Urinary bladder (tissue), 4 donors: ENCODE data around the gene ZBTB46. TPM values are rescaled to one million over a fixed set of nuclear protein-coding genes. Genes with fewer than 3 reads are reported as not detected.
"Not testable (repeated sequence)": the region's sequence is repeated elsewhere in the genome, so short reads cannot be mapped to it uniquely, and the experiment has no call there.

ENCODE experiments used
- DNase-seq: peaks from one replicate; pipeline ENCODE4 v3.0.0-alpha.2; 2015; ENCODE audit errors: extremely low spot score
- H3K27ac ChIP-seq: one replicate; pipeline ENCODE4 v1.5.1; 2013; ENCODE audit warnings: low read depth, mild to moderate bottlenecking, moderate library complexity
- H3K36me3 ChIP-seq: one replicate; pipeline ENCODE4 v1.6.1; 2013; ENCODE audit warnings: mild to moderate bottlenecking, moderate library complexity; ENCODE audit not compliant: insufficient read depth
- H3K4me1 ChIP-seq: one replicate; pipeline ENCODE4 v1.6.1; 2013; ENCODE audit warnings: mild to moderate bottlenecking, moderate library complexity; ENCODE audit not compliant: insufficient read depth
- H3K4me3 ChIP-seq: one replicate; pipeline ENCODE4 v1.5.1; 2013; ENCODE audit warnings: low read depth, low read length
- WGBS: extraction: QIAGEN DNeasy Blood & Tissue Kit; methylation state at CpG from one replicate; pipeline ENCODE4 v1.1.7; 2013; 5-methylcytosine and 5-hydroxymethylcytosine counted together
- polyA plus RNA-seq: library from polyadenylated mRNA; stranded (reverse); fragments of 200-250 nt; gene quantifications from one replicate; pipeline ENCODE4 v1.2.3, GENCODE V29; 2013
- total RNA-seq: library from RNA; depleted of rRNA; stranded (reverse); fragments of >200 nt; gene quantifications from one replicate; pipeline ENCODE4 v1.2.3, GENCODE V29; 2014
- donor health status: healthy with polysubstance abuse.
- donor health status: healthy.

The ZBTB46 gene
- total and polyA plus RNA-seq, 2 donors = 6.7 to 10.6 TPM

DNA sequence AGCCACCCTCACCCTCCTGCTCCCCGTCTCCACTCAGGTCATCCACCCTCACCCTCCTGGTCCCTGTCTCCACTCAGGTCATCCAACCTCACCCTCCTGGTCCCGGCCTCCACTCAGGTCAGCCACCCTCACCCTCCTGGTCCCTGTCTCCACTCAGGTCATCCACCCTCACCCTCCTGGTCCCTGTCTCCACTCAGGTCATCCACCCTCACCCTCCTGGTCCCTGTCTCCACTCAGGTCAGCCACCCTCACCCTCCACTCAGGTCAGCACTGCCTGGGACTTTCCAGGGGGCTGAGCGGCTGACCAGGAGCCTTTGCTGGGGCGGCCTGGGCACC is 22.6 kb upstream of the ZBTB46 start:
- not testable (repeated sequence) for DNase-seq, H3K4me3 ChIP-seq, H3K4me1 ChIP-seq, H3K27ac ChIP-seq, H3K36me3 ChIP-seq
- WGBS = 68% methylated on average over 4 of the region's 4 CpGs

DNA sequence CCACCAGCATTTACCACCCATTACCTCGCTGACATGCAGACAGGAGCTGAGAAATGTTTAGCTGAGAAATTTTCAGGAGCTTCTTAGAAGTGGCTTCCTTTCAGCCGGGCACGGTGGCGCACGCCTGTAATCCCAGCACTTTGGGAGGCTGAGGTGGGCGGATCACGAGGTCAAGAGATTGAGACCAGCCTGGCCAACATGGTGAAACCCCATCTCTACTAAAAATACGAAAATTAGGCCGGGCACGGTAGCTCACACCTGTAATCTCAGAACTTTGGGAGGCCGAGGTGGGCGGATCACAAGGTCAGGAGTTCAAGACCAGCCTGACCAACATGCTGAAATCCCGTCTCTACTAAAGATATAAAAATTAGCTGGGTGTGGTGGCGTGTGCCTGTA is 20.5 kb upstream of the ZBTB46 start:
- not testable (repeated sequence) for H3K4me3 ChIP-seq, H3K36me3 ChIP-seq, H3K4me1 ChIP-seq, DNase-seq, H3K27ac ChIP-seq
- 92% methylated on average over 14 of the region's 14 CpGs for WGBS

DNA sequence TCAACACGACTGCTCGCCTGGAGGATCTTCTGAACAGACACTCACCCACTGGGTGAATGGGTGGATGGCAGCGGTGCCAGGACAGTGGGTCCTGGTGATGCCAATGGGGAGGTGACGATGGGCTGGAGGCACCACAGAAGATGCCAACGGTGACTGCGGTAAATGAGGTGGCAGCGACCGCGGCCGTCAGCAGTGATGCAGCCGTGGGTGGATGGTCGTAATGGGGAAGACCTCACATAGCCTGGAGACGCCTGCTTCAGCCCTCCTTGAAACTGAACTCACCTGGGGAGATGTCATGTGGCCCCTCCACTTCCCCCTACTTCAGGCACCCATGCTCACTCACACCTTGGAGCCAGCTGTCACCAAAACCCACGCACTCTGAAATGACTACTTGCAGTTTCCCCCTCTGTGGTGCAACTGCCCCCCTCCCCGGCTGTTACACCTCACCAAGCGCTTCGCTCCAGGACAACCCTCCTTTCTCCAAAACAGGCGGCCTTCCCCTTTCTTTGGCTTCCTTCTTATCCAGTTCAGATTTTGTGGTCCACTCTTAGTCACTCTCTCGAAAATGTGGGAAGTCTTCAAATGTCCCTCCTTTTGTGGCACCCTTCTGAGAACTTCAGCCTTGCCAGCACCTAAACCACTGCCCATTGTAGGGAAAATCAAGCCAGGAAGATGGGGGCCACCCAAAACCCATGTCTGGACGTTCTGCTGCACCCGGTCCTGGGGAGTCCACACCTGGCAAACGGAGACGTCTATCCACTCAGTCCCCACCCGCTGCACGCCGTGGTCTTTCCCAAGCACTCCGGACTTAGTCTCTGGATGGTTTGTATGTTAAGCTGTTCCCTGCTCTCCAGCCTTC is 19.9 kb upstream of the ZBTB46 start:
- WGBS = 83% methylated on average over 27 of the region's 27 CpGs
- H3K36me3 ChIP-seq = no peaks in the 10 kb centered on the region
- H3K27ac ChIP-seq = no peak overlapping the region
- peaks cover 3% of the 10 kb centered on the region for H3K4me1 ChIP-seq
- H3K4me3 ChIP-seq = no peak overlapping the region
- no peak for DNase-seq

DNA sequence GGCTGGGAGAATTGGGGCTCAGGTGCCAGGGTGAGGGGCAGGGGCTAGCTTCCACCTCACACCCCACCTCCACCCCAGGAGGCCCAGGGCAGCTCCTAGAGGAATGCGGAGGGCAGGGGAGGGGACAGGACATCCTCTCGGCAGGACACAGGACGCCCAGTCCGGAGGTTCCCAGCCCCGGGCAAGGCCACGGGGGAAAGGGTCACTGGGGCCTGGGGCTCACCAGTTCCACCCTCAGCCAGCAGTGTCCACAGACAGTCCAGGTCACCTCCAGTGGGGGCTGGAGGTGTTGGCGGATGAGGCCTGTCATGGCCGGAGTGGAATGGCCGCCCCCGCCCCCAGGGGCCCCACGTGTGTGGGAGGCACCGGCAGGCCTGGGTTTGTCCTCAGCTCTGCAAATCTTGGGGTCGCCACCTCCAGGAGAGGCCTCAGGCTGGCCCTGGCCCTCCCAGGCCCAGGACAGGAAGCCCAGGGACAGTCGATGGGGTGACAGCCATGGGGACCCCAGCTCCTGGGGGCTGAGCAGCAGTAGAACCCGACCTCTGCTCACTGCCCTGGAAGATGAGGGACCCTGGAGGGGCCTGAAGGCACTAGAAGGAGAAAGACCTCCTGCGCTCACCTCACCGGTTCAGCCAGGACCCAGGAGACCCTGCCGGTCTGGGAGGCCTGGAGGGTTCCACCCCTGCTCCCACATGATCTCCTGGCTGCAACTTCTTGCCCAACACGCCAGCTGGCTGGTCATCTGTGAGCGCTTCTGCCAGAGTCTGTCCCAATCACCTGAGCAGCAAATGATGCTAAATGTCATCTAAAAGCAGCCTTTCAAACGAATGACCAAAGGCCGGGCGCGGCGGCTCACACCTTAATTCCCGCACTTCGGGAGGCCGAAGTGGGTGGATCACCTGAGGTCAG is 17.2 kb upstream of the ZBTB46 start:
- WGBS = 77% methylated on average over 28 of the region's 28 CpGs
- Histone ChIP-seq H3K4me3 (no peak overlapping the region), H3K36me3 (no peaks in the 10 kb centered on the region), H3K27ac (no peak overlapping the region), H3K4me1 (no peaks in the 10 kb centered on the region)
- no peak for DNase-seq

DNA sequence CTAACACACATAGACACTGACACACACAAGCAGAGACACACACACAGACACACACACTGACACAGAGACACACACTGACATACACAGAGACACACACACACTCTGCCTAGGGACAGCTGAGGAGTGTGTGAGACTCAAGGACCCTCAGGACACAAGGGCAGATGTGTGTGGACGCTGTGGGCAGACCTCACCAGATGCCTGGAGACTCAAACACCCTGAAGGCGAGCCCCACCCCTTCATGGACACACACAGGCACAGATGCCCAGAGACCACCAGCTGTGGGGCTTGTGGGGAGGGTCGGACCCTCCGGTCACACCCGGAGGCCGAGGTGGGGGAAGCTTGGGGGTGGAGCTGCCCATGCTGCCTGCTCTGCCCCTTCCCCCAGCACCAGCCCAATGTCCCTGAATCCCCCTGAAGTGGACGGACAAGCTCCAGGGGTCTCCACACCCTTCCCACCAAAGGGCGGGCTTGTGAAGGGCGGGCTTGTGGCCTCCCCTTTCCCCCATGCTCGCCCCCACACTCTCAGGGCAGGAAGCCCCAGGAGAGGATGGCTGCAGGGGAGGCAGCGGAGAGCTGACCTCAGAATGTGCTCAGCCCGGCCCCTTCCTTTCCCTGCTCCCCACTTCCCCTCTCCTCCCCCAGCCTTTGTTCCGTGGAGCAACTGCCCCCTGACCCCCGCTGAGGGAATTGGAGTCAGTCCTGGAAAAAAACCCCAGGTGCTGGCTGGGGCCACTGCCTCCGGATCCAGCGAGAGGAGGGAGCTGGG is 16.4 kb upstream of the ZBTB46 start:
- no peaks in the 10 kb centered on the region for H3K4me1 ChIP-seq
- 40% methylated on average over 16 of the region's 16 CpGs for WGBS
- H3K27ac ChIP-seq = no peak overlapping the region
- H3K36me3 ChIP-seq = no peaks in the 10 kb centered on the region
- no peak for DNase-seq
- H3K4me3 ChIP-seq = no peak overlapping the region

DNA sequence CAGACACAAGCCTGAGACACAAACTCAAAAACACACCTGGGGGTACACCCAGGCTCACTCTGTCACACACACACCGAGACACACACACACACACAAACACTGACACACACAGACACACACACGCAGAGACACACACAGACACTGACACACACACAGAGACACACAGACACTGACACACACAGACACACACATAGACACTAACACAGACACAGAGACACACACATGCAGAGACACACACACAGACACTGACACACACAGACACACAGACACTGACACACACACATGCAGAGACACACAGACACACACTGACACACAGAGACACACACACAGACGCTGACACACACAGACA is 15.8 kb upstream of the ZBTB46 start:
- no peaks in the 10 kb centered on the region for H3K4me1 ChIP-seq
- H3K27ac ChIP-seq = no peak overlapping the region
- no peak overlapping the region for H3K4me3 ChIP-seq
- H3K36me3 ChIP-seq = no peaks in the 10 kb centered on the region
- DNase-seq = no peak
- 38% methylated on average over 3 of the region's 3 CpGs for WGBS

DNA sequence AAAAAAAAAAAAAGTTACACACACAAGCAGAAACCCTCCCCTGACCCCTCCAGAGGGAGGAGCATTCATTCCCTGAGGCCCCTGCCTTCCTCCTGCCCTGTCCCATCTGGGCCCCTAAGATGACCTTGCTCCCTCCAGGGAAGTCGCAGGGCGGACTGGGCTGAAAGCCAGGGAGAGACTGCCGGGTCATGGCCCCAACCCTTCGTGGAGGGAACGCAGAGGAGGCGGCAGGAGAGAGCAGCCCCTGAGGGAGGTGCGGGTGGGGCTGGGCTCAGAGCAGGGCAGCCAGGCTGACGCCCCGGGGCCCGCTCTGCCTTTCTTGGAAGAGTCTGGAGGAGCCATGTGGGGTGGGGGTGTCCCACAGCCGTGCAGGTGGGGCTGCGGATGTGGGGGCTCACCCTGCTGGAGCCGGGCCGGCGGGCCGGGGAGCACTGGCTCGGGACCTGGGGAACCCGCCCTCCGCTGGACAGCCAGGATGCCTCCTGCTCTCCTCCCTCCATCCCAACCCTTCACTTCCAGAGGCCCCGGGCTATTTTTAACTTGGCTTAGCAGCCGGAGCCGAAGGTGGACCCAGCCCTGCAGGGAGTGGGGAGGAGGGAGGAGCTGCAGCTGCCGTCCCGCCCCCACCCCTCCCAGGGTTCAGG is 15.2 kb upstream of the ZBTB46 start:
- H3K4me1 ChIP-seq = no peaks in the 10 kb centered on the region
- no peaks in the 10 kb centered on the region for H3K36me3 ChIP-seq
- no peak overlapping the region for H3K4me3 ChIP-seq
- H3K27ac ChIP-seq = peak overlapping the region; percentile 35
- DNase-seq = no peak
- 2% methylated on average over 24 of the region's 24 CpGs for WGBS

DNA sequence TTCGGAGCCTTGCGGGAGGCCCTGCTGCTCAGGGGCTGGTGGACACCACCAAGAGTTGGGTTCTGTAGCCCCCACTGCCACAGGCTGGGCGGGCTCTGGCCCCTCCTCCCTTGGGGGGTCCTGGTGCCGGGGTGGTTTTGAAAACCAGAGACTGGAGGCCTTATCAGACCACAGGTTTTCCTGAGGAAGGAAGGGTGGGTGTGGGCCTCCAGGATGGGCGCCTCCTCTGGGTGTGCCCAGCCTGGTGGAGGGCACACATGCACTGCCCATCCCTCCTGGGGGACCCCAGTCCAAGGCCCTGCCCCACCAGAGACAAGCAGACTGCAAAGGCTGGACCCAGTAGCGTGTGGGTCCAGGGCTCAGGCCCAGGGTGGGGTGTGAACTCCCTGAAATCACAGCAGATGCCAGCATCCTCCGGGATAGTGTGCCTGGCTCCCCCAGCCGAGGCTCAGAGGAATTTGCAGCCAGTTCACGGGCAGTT is 13.5 kb upstream of the ZBTB46 start:
- no peak overlapping the region for H3K4me3 ChIP-seq
- no peak for DNase-seq
- 75% methylated on average over 9 of the region's 9 CpGs for WGBS

DNA sequence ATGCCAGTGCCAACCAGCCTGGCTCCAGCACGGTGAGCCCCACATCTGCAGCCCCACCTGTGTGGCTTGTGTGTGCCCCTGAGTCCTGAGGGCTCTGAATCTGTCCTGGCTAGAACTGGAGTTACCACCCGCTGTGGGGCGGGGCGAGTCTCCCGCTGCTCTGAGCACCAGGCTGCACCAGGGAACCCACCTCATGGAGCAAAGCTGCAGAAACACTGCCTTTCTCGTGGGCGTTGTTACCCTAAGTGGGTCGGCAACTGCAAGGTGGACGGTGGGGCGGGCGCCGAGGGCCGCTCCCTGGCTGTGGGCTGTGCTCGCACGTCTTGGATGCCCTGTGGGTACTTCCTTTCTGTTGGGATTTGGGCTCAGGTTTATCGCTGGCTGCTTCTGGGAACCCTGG is 12.7 kb upstream of the ZBTB46 start:
- no peak overlapping the region for H3K27ac ChIP-seq

More for the DNA sequence above, 13.5 kb upstream of the ZBTB46 start:
- no peaks in the 10 kb centered on the region for H3K4me1 ChIP-seq
- no peaks in the 10 kb centered on the region for H3K36me3 ChIP-seq
- no peak overlapping the region for H3K27ac ChIP-seq

DNA sequence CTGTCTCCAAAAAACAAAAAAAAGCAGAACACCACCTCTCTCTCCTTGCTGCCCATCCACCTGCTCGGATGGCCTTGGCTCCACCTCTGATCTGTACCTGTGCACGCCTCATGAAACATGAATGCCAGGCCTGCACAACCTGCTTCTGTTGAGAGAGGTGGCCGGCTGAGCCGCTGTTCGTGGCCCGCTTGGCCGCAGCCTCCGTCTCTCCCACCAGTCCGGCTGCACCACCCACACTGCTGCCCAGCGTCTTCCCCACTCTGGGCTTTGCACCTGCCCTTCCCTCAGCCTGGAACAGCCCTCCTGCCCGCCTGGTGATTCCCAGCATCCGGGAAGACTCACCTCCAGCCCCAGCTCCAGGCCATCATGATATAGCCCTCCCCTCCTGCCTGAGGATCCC is 12.2 kb upstream of the ZBTB46 start:
- no peak for DNase-seq
- Histone ChIP-seq H3K4me1 (no peaks in the 10 kb centered on the region), H3K36me3 (no peaks in the 10 kb centered on the region), H3K27ac (no peak overlapping the region), H3K4me3 (no peak overlapping the region)
- WGBS = 90% methylated on average over 12 of the region's 12 CpGs

More for the DNA sequence above, 12.7 kb upstream of the ZBTB46 start:
- no peaks in the 10 kb centered on the region for H3K36me3 ChIP-seq
- 71% methylated on average over 16 of the region's 16 CpGs for whole genome bisulfite sequencing
- no peaks in the 10 kb centered on the region for H3K4me1 ChIP-seq
- no peak for DNase-seq
- no peak overlapping the region for H3K4me3 ChIP-seq

DNA sequence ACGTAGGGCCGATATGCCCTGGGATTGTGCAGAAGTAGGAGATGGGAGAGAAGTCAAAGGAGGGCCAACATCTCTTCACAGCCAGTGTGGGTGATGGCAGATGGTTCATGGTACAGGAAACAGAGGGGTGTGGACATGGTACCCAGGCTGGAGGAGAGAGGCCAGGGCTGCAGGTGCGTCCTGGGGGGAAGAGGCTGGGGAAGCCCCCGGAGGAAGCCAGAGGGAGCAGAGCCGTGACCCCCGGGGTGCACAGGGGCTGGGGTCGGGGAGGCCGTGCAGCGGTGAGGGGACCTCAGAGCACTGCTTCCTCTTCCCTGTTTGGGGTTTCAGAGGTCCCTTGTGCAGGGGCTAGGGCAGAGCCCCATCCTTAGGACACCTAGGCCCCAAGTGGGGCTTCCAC is 11.2 kb upstream of the ZBTB46 start:
- DNase-seq = no peak
- no peak overlapping the region for H3K27ac ChIP-seq
- WGBS = 78% methylated on average over 9 of the region's 9 CpGs
- H3K36me3 ChIP-seq = no peaks in the 10 kb centered on the region
- H3K4me1 ChIP-seq = no peaks in the 10 kb centered on the region
- H3K4me3 ChIP-seq = no peak overlapping the region

DNA sequence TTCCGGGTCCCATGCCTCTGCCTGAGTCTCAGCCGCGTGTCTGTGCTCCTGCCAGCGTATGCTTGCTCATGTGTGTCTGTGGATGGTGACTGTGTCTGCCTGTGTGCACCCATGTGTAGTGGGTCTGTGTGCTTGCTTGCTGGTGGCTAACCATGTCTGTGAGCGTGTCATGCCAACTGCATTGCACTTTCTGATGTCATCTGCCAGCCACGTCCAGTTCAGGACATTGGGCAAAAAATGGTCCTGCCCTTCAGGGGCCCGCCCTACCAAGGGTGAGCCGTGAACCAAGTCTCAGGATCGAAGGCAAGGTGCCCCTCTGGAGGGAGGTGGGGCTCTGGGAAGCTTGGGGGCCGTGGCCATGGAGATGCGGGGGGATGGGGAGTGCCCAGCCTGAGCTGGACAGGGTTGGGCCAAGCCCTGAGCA is 9.4 kb upstream of the ZBTB46 start:
- 84% methylated on average over 11 of the region's 11 CpGs for WGBS
- no peaks in the 10 kb centered on the region for H3K36me3 ChIP-seq
- DNase-seq = no peak

DNA sequence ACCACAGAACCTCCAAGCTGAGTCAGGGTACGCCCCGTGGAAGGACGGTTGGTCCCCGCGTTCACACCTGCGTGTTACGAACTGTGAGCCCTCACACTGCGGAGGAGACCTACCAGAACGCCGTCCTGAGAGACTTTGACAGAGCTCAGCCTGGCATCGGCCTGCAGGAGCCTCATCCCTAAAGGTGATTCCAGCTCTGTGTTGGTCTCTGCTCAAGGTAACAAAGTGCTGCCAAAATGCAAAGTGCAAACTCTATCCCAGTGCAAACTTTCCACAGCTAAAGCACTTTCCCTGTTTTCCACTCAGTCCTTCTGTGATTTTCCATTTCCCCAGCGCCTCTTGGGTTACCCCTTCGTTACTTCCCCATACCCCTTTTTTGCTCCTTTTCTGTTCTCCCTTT is 8.6 kb upstream of the ZBTB46 start:
- no peaks in the 10 kb centered on the region for H3K4me1 ChIP-seq
- no peak overlapping the region for H3K4me3 ChIP-seq
- no peak overlapping the region for H3K27ac ChIP-seq
- 83% methylated on average over 13 of the region's 13 CpGs for WGBS
- DNase-seq = no peak
- H3K36me3 ChIP-seq = no peaks in the 10 kb centered on the region

More for the DNA sequence above, 9.4 kb upstream of the ZBTB46 start:
- no peak overlapping the region for H3K27ac ChIP-seq
- H3K4me3 ChIP-seq = no peak overlapping the region
- no peaks in the 10 kb centered on the region for H3K4me1 ChIP-seq
